ENCODE measurements around the gene TIPIN. TPM values are rescaled to one million over a fixed set of nuclear protein-coding genes. Genes with fewer than 3 reads are reported as not detected.

The TIPIN gene
- total RNA-seq, 2 donors from 2014 or later: 1.4 to 5.7 TPM

DNA sequence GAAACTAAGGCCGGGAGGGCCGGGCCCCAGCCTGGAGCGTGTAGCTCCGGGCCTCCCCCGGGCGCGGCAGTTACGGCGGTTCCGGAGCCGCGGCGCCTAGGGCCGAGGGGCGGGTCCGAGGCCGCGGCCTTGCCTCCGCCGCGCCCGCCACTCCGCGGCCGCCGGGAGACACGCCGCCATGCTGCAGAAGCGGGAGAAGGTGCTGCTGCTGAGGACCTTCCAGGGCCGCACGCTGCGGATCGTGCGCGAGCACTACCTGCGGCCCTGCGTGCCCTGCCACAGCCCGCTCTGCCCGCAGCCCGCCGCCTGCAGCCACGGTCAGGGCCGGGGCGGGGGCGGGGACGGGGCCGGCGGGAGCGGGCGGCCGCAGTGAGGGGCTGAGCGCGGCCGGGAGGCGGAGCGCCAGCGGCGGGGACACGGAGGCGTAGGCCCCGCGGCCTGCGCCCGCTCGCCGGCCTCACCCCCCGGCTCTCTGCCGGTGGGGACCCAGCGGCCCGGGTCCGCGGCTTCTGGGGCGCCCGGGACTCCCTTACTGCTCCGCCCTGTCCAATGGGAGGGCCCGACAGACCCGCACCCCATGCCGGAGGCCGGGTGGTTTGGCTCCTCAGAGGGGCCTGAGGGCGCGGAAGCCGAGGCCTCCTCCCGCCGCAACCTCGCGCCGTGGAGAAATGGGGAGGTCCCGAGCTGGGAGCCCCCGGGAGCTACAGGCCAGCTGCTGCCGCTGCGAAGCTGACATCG, 62.9 kb downstream of the TIPIN start, which contains the start of gene DIS3L:
DIS3L (plus strand) TSS at position 150 of the 738 bp plus-strand sequence; CDS start at position 179, 29 bp downstream.
- Histone ChIP-seq H3K4me1 (peaks cover 0 to 32% of the 10 kb centered on the region in 2 donors), H3K4me3 (peak within 1 kb of the TSS; percentile 59 to 78), H3K27ac (peak within 1 kb of the TSS; percentile 89 to 92), H3K36me3 (no peaks in the 10 kb centered on the region), H3K27me3 (no peaks in the 10 kb centered on the region), H3K9me3 (no peaks in the 10 kb centered on the region)
- TF ChIP-seq, protein P1, sequence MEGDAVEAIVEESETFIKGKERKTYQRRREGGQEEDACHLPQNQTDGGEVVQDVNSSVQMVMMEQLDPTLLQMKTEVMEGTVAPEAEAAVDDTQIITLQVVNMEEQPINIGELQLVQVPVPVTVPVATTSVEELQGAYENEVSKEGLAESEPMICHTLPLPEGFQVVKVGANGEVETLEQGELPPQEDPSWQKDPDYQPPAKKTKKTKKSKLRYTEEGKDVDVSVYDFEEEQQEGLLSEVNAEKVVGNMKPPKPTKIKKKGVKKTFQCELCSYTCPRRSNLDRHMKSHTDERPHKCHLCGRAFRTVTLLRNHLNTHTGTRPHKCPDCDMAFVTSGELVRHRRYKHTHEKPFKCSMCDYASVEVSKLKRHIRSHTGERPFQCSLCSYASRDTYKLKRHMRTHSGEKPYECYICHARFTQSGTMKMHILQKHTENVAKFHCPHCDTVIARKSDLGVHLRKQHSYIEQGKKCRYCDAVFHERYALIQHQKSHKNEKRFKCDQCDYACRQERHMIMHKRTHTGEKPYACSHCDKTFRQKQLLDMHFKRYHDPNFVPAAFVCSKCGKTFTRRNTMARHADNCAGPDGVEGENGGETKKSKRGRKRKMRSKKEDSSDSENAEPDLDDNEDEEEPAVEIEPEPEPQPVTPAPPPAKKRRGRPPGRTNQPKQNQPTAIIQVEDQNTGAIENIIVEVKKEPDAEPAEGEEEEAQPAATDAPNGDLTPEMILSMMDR (IDR thresholded peaks at IDR 0.05): peak in 1 of 2 donors; percentile 23
- DNase-seq (ENCODE audit: low spot score): peak; percentile 60

DNA sequence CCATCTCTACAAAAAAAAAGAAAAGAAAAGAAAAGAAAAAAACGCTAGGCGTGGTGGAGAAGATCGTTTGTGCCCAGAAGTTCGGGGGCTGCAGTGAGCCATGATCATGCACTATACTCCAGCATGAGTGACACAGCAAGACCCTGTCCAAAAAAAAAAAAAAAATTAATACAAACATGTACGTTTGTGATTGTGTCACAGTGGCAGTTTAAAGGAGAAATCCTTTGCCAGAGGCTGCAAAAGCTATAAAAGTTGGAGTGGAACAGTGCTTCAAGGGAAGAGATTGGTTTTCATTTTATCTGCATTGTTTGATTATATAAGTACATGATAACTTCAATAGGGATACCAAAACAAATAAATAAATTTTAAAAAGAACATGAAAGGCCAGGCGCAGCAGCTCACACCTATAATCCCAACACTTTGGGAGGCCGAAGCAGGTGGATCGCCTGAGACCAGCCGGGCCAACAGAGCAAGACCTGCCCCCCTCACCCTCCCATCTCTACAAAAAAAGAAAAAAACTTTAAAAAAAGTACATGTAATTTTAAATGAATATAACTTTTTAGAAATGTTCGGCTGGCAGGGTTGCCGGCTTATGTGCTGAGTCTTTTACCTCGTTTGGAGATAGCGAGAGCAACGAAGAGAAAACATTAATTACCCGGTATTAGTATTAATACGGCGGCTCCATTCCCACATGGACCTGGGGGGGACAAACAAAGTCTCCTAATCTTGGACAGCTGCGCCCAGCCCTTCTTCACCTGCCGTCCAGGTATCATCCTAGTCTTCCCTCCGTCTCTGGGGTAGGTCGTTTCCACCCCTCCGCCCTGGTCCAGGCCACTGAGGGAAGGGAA, 63.7 kb downstream of the TIPIN start:
- Histone ChIP-seq H3K27ac (peak overlapping the region; percentile 89 to 92), H3K4me1 (peaks cover 0 to 32% of the 10 kb centered on the region in 2 donors), H3K4me3 (peak overlapping the region; percentile 59 to 78), H3K9me3 (no peaks in the 10 kb centered on the region), H3K27me3 (no peaks in the 10 kb centered on the region), H3K36me3 (no peaks in the 10 kb centered on the region)
- TF ChIP-seq, protein P1 (IDR thresholded peaks at IDR 0.05): no peak
- no peak for DNase-seq (ENCODE audit: low spot score)

DNA sequence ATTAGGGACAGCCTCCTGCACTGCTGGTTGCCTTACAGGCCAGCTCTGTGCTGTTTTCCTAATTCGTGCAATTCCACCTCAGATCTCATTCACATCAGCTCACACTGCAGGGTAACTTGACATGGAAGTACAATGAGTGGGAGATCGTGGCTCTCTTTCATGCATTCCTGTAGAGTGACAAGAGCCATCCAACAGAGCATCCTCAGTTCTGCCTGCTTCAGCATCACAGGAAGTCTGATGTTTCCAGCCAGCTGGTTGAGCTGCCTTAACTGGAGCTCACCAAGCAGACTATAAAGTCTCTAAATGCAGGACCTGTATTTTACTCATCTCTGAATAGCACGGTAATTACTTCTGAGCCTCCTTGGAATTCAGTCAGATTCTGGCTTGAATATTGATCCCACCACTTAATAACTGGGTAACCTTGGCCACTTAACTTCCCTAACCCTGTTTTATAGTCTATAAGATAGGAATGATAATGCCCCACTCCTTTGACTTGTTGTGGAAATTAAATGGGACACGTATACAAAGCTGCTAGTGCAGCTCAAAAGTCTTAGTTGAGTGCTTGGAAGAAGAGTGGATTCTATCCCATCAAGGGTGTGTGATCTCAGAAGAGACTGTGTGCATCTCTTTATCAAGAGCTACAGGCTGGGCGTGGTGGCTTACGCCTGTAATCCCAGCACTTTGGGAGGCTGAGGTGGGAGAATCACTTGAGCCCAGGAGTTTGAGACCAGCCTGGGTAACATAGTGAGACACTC, 64.5 kb downstream of the TIPIN start:
- peaks cover 0 to 32% of the 10 kb centered on the region in 2 donors for H3K4me1 ChIP-seq
- no peak for DNase-seq (ENCODE audit: low spot score)
- no peaks in the 10 kb centered on the region for H3K27me3 ChIP-seq
- TF ChIP-seq, protein P1 (IDR thresholded peaks at IDR 0.05): no peak
- H3K36me3 ChIP-seq: no peaks in the 10 kb centered on the region
- H3K4me3 ChIP-seq: no peak overlapping the region
- H3K27ac ChIP-seq: no peak overlapping the region
- H3K9me3 ChIP-seq: no peaks in the 10 kb centered on the region

DNA sequence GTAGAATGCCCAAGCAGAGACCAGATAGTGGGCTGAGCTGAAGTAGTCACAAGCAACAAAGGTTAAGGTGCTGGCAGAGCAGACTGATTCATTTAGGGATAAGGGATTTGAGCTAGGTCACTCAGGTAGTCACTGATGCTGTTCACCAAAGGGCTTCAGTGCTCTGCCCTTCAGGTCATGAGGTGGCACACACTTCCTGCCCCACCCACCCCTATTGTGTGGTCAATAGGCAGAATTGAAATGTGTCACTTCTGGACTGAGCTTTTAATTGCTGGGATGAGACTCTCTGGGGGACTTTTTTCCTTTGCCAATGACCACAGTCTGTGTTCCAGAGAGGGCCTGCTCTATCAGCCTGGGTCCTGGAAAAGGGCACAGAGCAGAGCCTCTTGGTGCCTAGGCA, 66.0 kb downstream of the TIPIN start:
- Histone ChIP-seq H3K27me3 (no peaks in the 10 kb centered on the region), H3K4me3 (no peak overlapping the region), H3K4me1 (peaks cover 0 to 31% of the 10 kb centered on the region in 2 donors), H3K27ac (no peak overlapping the region), H3K9me3 (no peaks in the 10 kb centered on the region), H3K36me3 (no peaks in the 10 kb centered on the region)
- DNase-seq (ENCODE audit: low spot score): no peak
- TF ChIP-seq, protein P1 (IDR thresholded peaks at IDR 0.05): no peak

DNA sequence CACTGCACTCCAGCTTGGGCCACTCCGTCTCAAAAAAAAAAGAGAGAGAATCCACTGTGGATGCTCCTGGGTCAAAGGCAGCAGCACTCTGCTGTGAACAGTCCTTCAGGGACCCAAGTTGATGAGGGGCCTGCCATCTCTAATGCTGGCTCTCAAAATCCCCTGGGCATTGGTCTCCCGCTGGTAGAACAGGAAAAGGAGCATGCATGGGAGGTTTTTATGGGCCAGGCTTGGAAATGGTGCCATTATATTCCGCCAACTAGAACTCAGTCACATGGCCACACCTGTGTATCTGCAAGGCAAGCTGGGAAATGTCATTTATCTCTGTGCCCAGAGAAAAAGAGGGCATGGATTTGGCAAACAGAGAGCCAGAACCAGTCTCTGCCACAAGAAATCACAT, 66.5 kb downstream of the TIPIN start:
- Histone ChIP-seq H3K27me3 (no peaks in the 10 kb centered on the region), H3K4me3 (no peak overlapping the region), H3K9me3 (no peaks in the 10 kb centered on the region), H3K36me3 (no peaks in the 10 kb centered on the region), H3K4me1 (peaks cover 0 to 26% of the 10 kb centered on the region in 2 donors), H3K27ac (no peak overlapping the region)
- DNase-seq (ENCODE audit: low spot score): no peak
- TF ChIP-seq, protein P1 (IDR thresholded peaks at IDR 0.05): no peak

All from right atrium auricular region (tissue), 2 donors.